Uterus (tissue), 2 donors: ENCODE results near the gene UBE3C.

Source experiments
- CTCF ChIP-seq, 4 experiments: fragments of 200-600 bp in 2 of 4; fragments of 450-650 bp in 2 of 4; sonication (generic) in 2 of 4; IDR thresholded peaks; one replicate each; pipeline ENCODE4 v1.5.1; 2016 to 2019; ENCODE audit warnings: antibody characterized with exemption in 4 of 4, mild to moderate bottlenecking in 2 of 4, moderate library complexity in 1 of 4
- POLR2A ChIP-seq, 2 donors: fragments of 450-650 bp; IDR thresholded peaks; one replicate each; pipeline ENCODE4 v1.6.1; 2016; ENCODE audit warnings: antibody characterized with exemption in 2 of 2, mild to moderate bottlenecking in 1 of 2, moderate library complexity in 1 of 2

GRCh38 chr7:157270060-157270444 is 131.3 kb downstream of the UBE3C start:
- TF ChIP-seq CTCF (IDR thresholded peaks at IDR 0.05) (no peak), POLR2A (IDR thresholded peaks at IDR 0.05) (no peak)
